ENCODE results near the gene CTTN.
A peak's percentile ranks its signal among the peaks of the same experiment; 100 is the strongest.

Gene CTTN

GRCh38 chr11:70397983-70398833 lies at the start of gene CTTN:
CTTN (plus strand) TSS chr11:70398529; CDS start chr11:70407298, 8,769 bp downstream.
- peak; percentile 80 to 96 for DNase-seq

GRCh38 chr11:70348608-70349007 lies 49.7 kb upstream of the CTTN start:
- DNase-seq, result no peak

GRCh38 chr11:70351646-70352045 lies 46.7 kb upstream of the CTTN start:
- no peak for DNase-seq

GRCh38 chr11:70352100-70352499 lies 46.2 kb upstream of the CTTN start:
- no peak for DNase-seq

GRCh38 chr11:70352601-70353000 lies 45.7 kb upstream of the CTTN start:
- DNase-seq, result no peak

GRCh38 chr11:70353329-70353728 lies 45.0 kb upstream of the CTTN start:
- no peak for DNase-seq

- no peak for DNase-seq
These were observed 44.3 kb upstream of the CTTN start for GRCh38 chr11:70353900-70354568.

- DNase-seq, result no peak
These were observed 43.7 kb upstream of the CTTN start for GRCh38 chr11:70354629-70355028.

- DNase-seq, result no peak
These were observed 39.6 kb upstream of the CTTN start for GRCh38 chr11:70358753-70359152.

GRCh38 chr11:70359451-70360205 lies 38.7 kb upstream of the CTTN start:
- no peak for DNase-seq

GRCh38 chr11:70360211-70360610 lies 38.1 kb upstream of the CTTN start:
- no peak for DNase-seq

- DNase-seq, result no peak
These were observed 34.2 kb upstream of the CTTN start for GRCh38 chr11:70364178-70364577.

- peak; percentile 78 to 79 for DNase-seq
These were observed 33.4 kb upstream of the CTTN start for GRCh38 chr11:70364745-70365543.

- DNase-seq, result peak; percentile 93 to 96
These were observed 32.8 kb upstream of the CTTN start for GRCh38 chr11:70365544-70365927.

GRCh38 chr11:70367071-70367470 lies 31.3 kb upstream of the CTTN start:
- no peak for DNase-seq

- DNase-seq, result no peak
These were observed 29.4 kb upstream of the CTTN start for GRCh38 chr11:70368961-70369360.

- no peak for DNase-seq
These were observed 27.1 kb upstream of the CTTN start for GRCh38 chr11:70371241-70371640.

- DNase-seq, result no peak
These were observed 26.3 kb upstream of the CTTN start for GRCh38 chr11:70372076-70372475.

GRCh38 chr11:70376621-70377020 lies 21.7 kb upstream of the CTTN start:
- DNase-seq, result no peak

- no peak for DNase-seq
These were observed 20.7 kb upstream of the CTTN start for GRCh38 chr11:70377645-70378044.

GRCh38 chr11:70378506-70379134 lies 19.7 kb upstream of the CTTN start:
- no peak for DNase-seq

- DNase-seq, result no peak
These were observed 17.0 kb upstream of the CTTN start for GRCh38 chr11:70381350-70381749.

Measured in NCI-H526 (cell line).